Neuronal stem cell (in vitro differentiated cells): ENCODE results near the gene TARS1.
A peak's percentile ranks its signal among the peaks of the same experiment; 100 is the strongest.

Experiments used
- DNase-seq: peaks from one replicate; pipeline ENCODE4 v3.0.0-alpha.2; 2013; ENCODE audit warnings: low spot score
- H2AFZ ChIP-seq: one replicate; pipeline ENCODE4 v1.6.1; 2013; ENCODE audit warnings: mild to moderate bottlenecking, low read length, inconsistent platforms
- H2AK5ac ChIP-seq: 2 replicates; pipeline ENCODE4 v1.6.1; 2013; ENCODE audit warnings: low read depth, mild to moderate bottlenecking, inconsistent platforms, low read length, moderate library complexity, mixed read lengths
- H2BK120ac ChIP-seq: 2 replicates; pipeline ENCODE4 v1.6.1; 2013; ENCODE audit warnings: low read depth, mild to moderate bottlenecking, inconsistent platforms, low read length, moderate library complexity, mixed read lengths
- H2BK12ac ChIP-seq: one replicate; pipeline ENCODE4 v1.6.1; 2013; ENCODE audit warnings: low read length, inconsistent platforms
- H2BK15ac ChIP-seq: 2 replicates; pipeline ENCODE4 v1.6.1; 2013; ENCODE audit warnings: mild to moderate bottlenecking, low read length, inconsistent platforms, mixed read lengths
- H2BK5ac ChIP-seq: one replicate; pipeline ENCODE4 v1.6.1; 2013; ENCODE audit warnings: inconsistent platforms, mild to moderate bottlenecking, low read length, moderate library complexity
- H3K14ac ChIP-seq: one replicate; pipeline ENCODE4 v1.6.1; 2013; ENCODE audit warnings: low read length, inconsistent platforms
- H3K18ac ChIP-seq: 2 replicates; pipeline ENCODE4 v1.6.1; 2013; ENCODE audit warnings: low read length, inconsistent platforms
- H3K23ac ChIP-seq: 2 replicates; pipeline ENCODE4 v1.6.1; 2013; ENCODE audit warnings: low read depth, mild to moderate bottlenecking, mixed read lengths, low read length, inconsistent platforms; ENCODE audit not compliant: poor library complexity
- H3K27ac ChIP-seq: replicated peaks from 3 replicates; pipeline ENCODE4 v1.5.1; 2013; ENCODE audit warnings: low read length, inconsistent platforms
- H3K27me3 ChIP-seq, 3 experiments: 2 replicates each; pipeline ENCODE4 v1.6.1; 2013; ENCODE audit warnings: low read length in 3 of 3, mild to moderate bottlenecking in 2 of 3, inconsistent platforms in 1 of 3, low read depth in 1 of 3, mixed read lengths in 1 of 3, moderate library complexity in 1 of 3; ENCODE audit not compliant: control insufficient read depth in 3 of 3, insufficient read depth in 3 of 3
- H3K36me3 ChIP-seq, 2 donors: replicated peaks in 1 of 2; 2 replicates each; pipeline ENCODE4 v1.6.1; 2013; ENCODE audit warnings: low read length in 2 of 2; ENCODE audit not compliant: control insufficient read depth in 2 of 2, insufficient read depth in 2 of 2
- H3K4ac ChIP-seq: 2 replicates; pipeline ENCODE4 v1.6.1; 2013; ENCODE audit warnings: inconsistent platforms, mild to moderate bottlenecking, low read length, moderate library complexity
- H3K4me1 ChIP-seq, 2 donors: 1 replicate in 1 of 2; 2 replicates in 1 of 2; pipeline ENCODE4 v1.6.1; 2013; ENCODE audit warnings: low read length in 2 of 2, low read depth in 1 of 2; ENCODE audit not compliant: control insufficient read depth in 2 of 2, insufficient read depth in 1 of 2
- H3K4me2 ChIP-seq: one replicate; pipeline ENCODE4 v1.6.1; 2013; ENCODE audit warnings: mild to moderate bottlenecking, low read length, inconsistent platforms; ENCODE audit not compliant: insufficient read depth, poor library complexity, severe bottlenecking
- H3K4me3 ChIP-seq, 2 donors: 2 replicates each; pipeline ENCODE4 v1.5.1; 2013; ENCODE audit warnings: low read length in 2 of 2, mild to moderate bottlenecking in 2 of 2, inconsistent platforms in 1 of 2, moderate library complexity in 1 of 2
- H3K79me1 ChIP-seq: one replicate; pipeline ENCODE4 v1.6.1; 2013; ENCODE audit warnings: low read depth, mild to moderate bottlenecking, inconsistent platforms, low read length, moderate library complexity
- H3K9ac ChIP-seq: one replicate; pipeline ENCODE4 v1.6.1; 2013; ENCODE audit warnings: mild to moderate bottlenecking, low read depth, low read length, inconsistent platforms; ENCODE audit not compliant: poor library complexity
- H3K9me3 ChIP-seq, 2 donors: replicated peaks in 1 of 2; 2 replicates each; pipeline versions ENCODE3 to v1.6.1; 2013; ENCODE audit warnings: low read length in 2 of 2, mild to moderate bottlenecking in 2 of 2, inconsistent platforms in 1 of 2, low read depth in 1 of 2, mixed read lengths in 1 of 2, moderate library complexity in 1 of 2; ENCODE audit not compliant: control insufficient read depth in 2 of 2, insufficient read depth in 1 of 2
- H4K8ac ChIP-seq: one replicate; pipeline ENCODE4 v1.6.1; 2013; ENCODE audit warnings: low read depth, mild to moderate bottlenecking, inconsistent platforms, low read length, moderate library complexity
- H4K91ac ChIP-seq: one replicate; pipeline ENCODE4 v1.6.1; 2013; ENCODE audit warnings: low read length, low read depth, mild to moderate bottlenecking, inconsistent platforms; ENCODE audit not compliant: poor library complexity
- WGBS, 2 donors: extraction: QIAGEN DNeasy Blood & Tissue Kit; methylation state at CpG; one replicate each; pipeline ENCODE4 v1.1.7; 2013; ENCODE audit warnings: missing lambda C conversion rate in 2 of 2, mixed read lengths in 1 of 2; ENCODE audit not compliant: insufficient read length in 2 of 2, insufficient replicate concordance in 1 of 2; ENCODE audit errors: extremely low coverage in 2 of 2; 5-methylcytosine and 5-hydroxymethylcytosine counted together

TARS1 gene

DNA sequence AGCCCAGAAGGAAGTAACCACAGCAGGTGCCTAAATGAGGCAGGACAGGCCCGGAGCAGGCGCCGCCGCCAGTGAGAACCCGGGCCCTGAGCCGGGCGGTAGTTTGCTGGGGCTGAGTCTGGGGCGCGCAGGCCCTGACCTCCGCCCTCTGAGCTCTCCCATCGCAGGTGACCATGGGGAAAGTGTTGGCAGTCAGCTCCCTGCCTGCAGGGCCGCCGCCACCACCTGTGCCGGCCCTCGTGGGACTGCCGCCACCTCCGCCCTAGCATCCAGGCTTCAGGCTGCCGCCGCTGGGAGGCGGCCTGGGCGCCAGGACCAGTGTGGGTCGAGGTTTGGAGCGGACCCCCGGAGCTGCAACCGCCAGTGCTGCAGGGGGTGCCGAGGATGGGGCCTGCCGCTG is 61.1 kb downstream of the TARS1 start:
- Histone ChIP-seq H3K4me3 (peak overlapping the region in 1 of 2 donors; percentile 17), H3K27ac (no peak overlapping the region), H2BK120ac (no peak overlapping the region), H3K9me3 (no peaks in the 10 kb centered on the region), H3K23ac (peak overlapping the region; percentile 34), H2AK5ac (peak overlapping the region; percentile 40), H2AFZ (no peak overlapping the region), H4K8ac (no peak overlapping the region), H3K36me3 (no peaks in the 10 kb centered on the region), H3K27me3 (no peaks in the 10 kb centered on the region), H2BK15ac (no peak overlapping the region), H3K4me1 (peaks cover 0 to 2% of the 10 kb centered on the region in 2 donors), H4K91ac (peak overlapping the region; percentile 53), H3K79me1 (no peaks in the 10 kb centered on the region), H3K14ac (peak overlapping the region; percentile 31), H2BK12ac (peak overlapping the region; percentile 58), H3K18ac (peak overlapping the region; percentile 87), H2BK5ac (no peak overlapping the region), H3K4me2 (no peak overlapping the region), H3K9ac (peak overlapping the region; percentile 55), H3K4ac (no peak overlapping the region)
- DNase-seq: no peak
- no CpG with 5 or more reads among the region's 27 CpGs for whole genome bisulfite sequencing, 2 donors

GRCh38 chr5:33504570-33504969 is 63.8 kb downstream of the TARS1 start:
- no peak overlapping the region for H4K91ac ChIP-seq
- no peaks in the 10 kb centered on the region for H3K36me3 ChIP-seq
- no peak overlapping the region for H2AK5ac ChIP-seq
- H3K18ac ChIP-seq: no peak overlapping the region
- no peak overlapping the region for H4K8ac ChIP-seq
- no peak overlapping the region for H3K27ac ChIP-seq
- no peaks in the 10 kb centered on the region for H3K9me3 ChIP-seq
- no peak overlapping the region for H3K9ac ChIP-seq
- no peak overlapping the region for H2BK120ac ChIP-seq
- no peak overlapping the region for H2BK12ac ChIP-seq
- no peak for DNase-seq
- no peak overlapping the region for H3K4ac ChIP-seq
- no peak overlapping the region for H2BK5ac ChIP-seq
- no peak overlapping the region for H3K23ac ChIP-seq
- no peaks in the 10 kb centered on the region for H3K27me3 ChIP-seq
- no peak overlapping the region for H3K4me3 ChIP-seq
- H3K4me1 ChIP-seq: peaks cover 0 to 2% of the 10 kb centered on the region in 2 donors
- H2BK15ac ChIP-seq: no peak overlapping the region
- no peaks in the 10 kb centered on the region for H3K79me1 ChIP-seq
- no peak overlapping the region for H3K14ac ChIP-seq
- H3K4me2 ChIP-seq: no peak overlapping the region
- H2AFZ ChIP-seq: no peak overlapping the region
- no CpG with 5 or more reads among the region's 3 CpGs for WGBS, 2 donors

GRCh38 chr5:33507426-33507825 is 66.7 kb downstream of the TARS1 start:
- Histone ChIP-seq H2BK5ac (no peak overlapping the region), H3K27ac (no peak overlapping the region), H3K9me3 (no peaks in the 10 kb centered on the region), H3K4me3 (no peak overlapping the region), H3K4ac (no peak overlapping the region), H2BK15ac (no peak overlapping the region), H3K14ac (no peak overlapping the region), H3K79me1 (no peaks in the 10 kb centered on the region), H4K8ac (no peak overlapping the region), H3K4me1 (no peaks in the 10 kb centered on the region), H2AFZ (no peak overlapping the region), H2BK12ac (no peak overlapping the region), H3K23ac (no peak overlapping the region), H4K91ac (no peak overlapping the region), H3K36me3 (no peaks in the 10 kb centered on the region), H2BK120ac (no peak overlapping the region), H3K9ac (no peak overlapping the region), H3K18ac (no peak overlapping the region), H2AK5ac (no peak overlapping the region), H3K27me3 (no peaks in the 10 kb centered on the region), H3K4me2 (no peak overlapping the region)
- WGBS, 2 donors: no CpG with 5 or more reads among the region's 4 CpGs
- no peak for DNase-seq

DNA sequence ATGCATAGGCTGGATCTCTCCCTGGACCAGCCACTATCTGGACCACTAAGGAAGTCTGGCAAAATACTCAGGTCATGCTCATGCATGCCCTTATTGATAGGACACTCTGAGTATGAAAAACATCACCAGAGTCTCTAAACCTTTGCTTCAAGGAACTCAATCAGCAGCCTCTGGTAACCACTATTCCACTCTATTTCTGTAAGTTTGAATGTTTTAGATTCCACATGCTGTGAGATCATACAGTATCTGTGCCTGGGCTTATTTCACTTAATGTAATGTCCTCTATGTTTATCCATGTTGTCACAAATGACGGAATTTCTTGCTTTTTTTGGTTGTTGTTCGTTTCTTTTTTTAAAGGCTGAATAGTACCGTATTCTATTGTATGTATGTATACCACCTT is 68.3 kb downstream of the TARS1 start:
- no peaks in the 10 kb centered on the region for H3K9me3 ChIP-seq
- no peak overlapping the region for H4K91ac ChIP-seq
- no CpG with 5 or more reads among the region's 3 CpGs for WGBS, 2 donors
- H3K9ac ChIP-seq: no peak overlapping the region
- H3K27ac ChIP-seq: no peak overlapping the region
- no peaks in the 10 kb centered on the region for H3K4me1 ChIP-seq
- H2BK120ac ChIP-seq: no peak overlapping the region
- no peaks in the 10 kb centered on the region for H3K27me3 ChIP-seq
- no peak overlapping the region for H2BK15ac ChIP-seq
- H3K4me2 ChIP-seq: no peak overlapping the region
- no peak overlapping the region for H3K14ac ChIP-seq
- H3K36me3 ChIP-seq: no peaks in the 10 kb centered on the region
- H2BK12ac ChIP-seq: no peak overlapping the region
- no peak overlapping the region for H2BK5ac ChIP-seq
- no peaks in the 10 kb centered on the region for H3K79me1 ChIP-seq
- no peak overlapping the region for H3K23ac ChIP-seq
- H2AK5ac ChIP-seq: no peak overlapping the region
- no peak overlapping the region for H2AFZ ChIP-seq
- no peak overlapping the region for H4K8ac ChIP-seq
- no peak overlapping the region for H3K4me3 ChIP-seq
- no peak overlapping the region for H3K4ac ChIP-seq
- H3K18ac ChIP-seq: no peak overlapping the region
- no peak for DNase-seq
